ENCODE measurements around the gene NLRP1.
A peak's percentile ranks its signal among the peaks of the same experiment; 100 is the strongest.

Gene NLRP1

GRCh38 chr17:5522476-5522875, 61.8 kb downstream of the NLRP1 start:
- no peak for TF ChIP-seq CTCF (IDR thresholded peaks at IDR 0.05; ENCODE audit: low read length, missing control alignments)
- no peak overlapping the region for H3K4me3 ChIP-seq (replicated peaks; ENCODE audit: low read depth, low read length)
- DNase-seq (ENCODE audit: low read depth): no peak

DNA sequence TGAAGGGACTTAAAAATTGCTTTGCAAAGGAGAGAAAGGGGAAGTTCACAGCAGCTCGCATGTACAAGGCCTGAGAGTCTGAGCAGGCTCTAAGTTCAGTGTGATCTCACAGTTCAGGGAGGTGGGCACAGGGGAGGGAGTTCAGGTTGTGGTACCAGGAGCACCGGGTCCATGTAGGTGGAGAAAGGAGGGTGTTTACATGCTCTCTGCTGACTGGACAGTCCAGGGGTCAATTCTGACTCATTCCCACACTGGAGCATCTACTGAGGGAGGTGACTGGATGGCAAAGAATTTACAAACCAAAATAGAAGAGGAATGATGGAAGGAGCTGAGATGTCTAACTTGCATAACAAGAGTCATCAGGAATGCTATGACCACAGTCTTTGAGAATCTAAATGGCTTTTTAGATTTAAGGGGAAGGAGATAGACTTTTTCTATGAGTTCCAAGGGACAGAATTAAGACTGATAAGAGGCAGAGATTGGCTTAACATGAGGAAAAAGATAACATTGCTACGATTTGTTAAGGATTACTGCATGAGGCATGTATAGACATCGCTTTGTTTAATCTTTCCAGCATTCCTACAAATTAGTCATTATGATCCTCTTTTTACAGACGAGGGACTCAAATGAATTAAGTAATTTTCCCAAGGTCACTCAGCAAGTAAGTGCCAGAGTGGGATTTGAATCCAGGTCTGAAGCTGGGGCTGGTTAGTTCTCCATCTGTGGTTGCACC, 68.1 kb downstream of the NLRP1 start:
- peak; percentile 92 for DNase-seq (ENCODE audit: low read depth)
- H3K4me3 ChIP-seq (replicated peaks; ENCODE audit: low read depth, low read length): no peak overlapping the region
- TF ChIP-seq CTCF (IDR thresholded peaks at IDR 0.05; ENCODE audit: low read length, missing control alignments): no peak

- no peak overlapping the region for H3K4me3 ChIP-seq (replicated peaks; ENCODE audit: low read depth, low read length)
- DNase-seq (ENCODE audit: low read depth): no peak
- no peak for TF ChIP-seq CTCF (IDR thresholded peaks at IDR 0.05; ENCODE audit: low read length, missing control alignments)
Measured at GRCh38 chr17:5514976-5515375, 69.3 kb downstream of the NLRP1 start.

DNA sequence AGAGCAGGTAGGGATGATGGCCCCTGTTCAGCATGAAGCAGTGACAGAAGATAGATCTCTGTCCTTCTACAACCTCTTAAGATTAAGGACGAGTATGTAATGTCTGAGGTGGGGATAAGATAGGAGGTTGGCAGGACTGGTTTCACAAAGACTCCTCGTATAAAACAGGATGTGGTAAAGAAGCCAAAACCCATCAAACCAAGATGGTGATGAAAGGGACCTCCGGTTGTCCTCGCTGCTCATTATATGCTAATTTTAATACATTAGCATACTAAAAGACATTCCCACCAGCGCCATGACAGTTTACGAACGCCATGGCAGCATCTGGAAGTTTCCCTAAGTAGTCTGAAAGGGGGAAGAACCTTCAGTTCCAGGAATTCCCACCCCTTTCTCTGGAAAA, 70.7 kb downstream of the NLRP1 start:
- TF ChIP-seq CTCF (IDR thresholded peaks at IDR 0.05; ENCODE audit: low read length, missing control alignments): no peak
- no peak for DNase-seq (ENCODE audit: low read depth)
- no peak overlapping the region for H3K4me3 ChIP-seq (replicated peaks; ENCODE audit: low read depth, low read length)

GRCh38 chr17:5511401-5512225, 72.7 kb downstream of the NLRP1 start:
- no peak for TF ChIP-seq CTCF (IDR thresholded peaks at IDR 0.05; ENCODE audit: low read length, missing control alignments)
- no peak for DNase-seq (ENCODE audit: low read depth)
- no peak overlapping the region for H3K4me3 ChIP-seq (replicated peaks; ENCODE audit: low read depth, low read length)

- no peak overlapping the region for H3K4me3 ChIP-seq (replicated peaks; ENCODE audit: low read depth, low read length)
- no peak for TF ChIP-seq CTCF (IDR thresholded peaks at IDR 0.05; ENCODE audit: low read length, missing control alignments)
- DNase-seq (ENCODE audit: low read depth): no peak
Measured at GRCh38 chr17:5510771-5511170, 73.5 kb downstream of the NLRP1 start.
